A673 (cell line): ENCODE data around the gene FOXC2. TPM values are rescaled to one million over a fixed set of nuclear protein-coding genes. Genes with fewer than 3 reads are reported as not detected.

Experiments
- BruUV-seq: library from RNA; stranded (reverse); fragments of 400-500 nt; replicated peaks from 2 replicates; lab custom pipeline; 2021; lab: Mats Ljungman, UMichigan
- CTCF ChIA-PET: fragments of 300-600 bp; sonication (Branson Sonifier 250); formaldehyde crosslinking; loops from one replicate; lab custom pipeline; 2022; ENCODE audit warnings: antibody characterized with exemption; lab: Charles Lee
- POLR2A ChIA-PET: fragments of 300-600 bp; sonication (Branson Sonifier 250); formaldehyde crosslinking; loops from one replicate; lab custom pipeline; 2022; ENCODE audit warnings: antibody characterized with exemption; ENCODE audit not compliant: low non-redundant PET; lab: Charles Lee
- DNase-seq: peaks from one replicate; pipeline ENCODE4 v3.0.0-alpha.2; 2015; ENCODE audit warnings: low spot score
- H3K27ac ChIP-seq: fragments of 200-600 bp; sonication (generic); 2 replicates; pipeline ENCODE4 v1.5.1; 2016; ENCODE audit warnings: mixed run types, low read depth, mild to moderate bottlenecking, mixed read lengths, antibody characterized with exemption, low read length; ENCODE audit not compliant: poor library complexity, severe bottlenecking
- H3K27me3 ChIP-seq: fragments of 200-600 bp; sonication (generic); replicated peaks from 2 replicates; pipeline ENCODE4 v1.6.1; 2017; ENCODE audit warnings: mixed run types, low read depth, mild to moderate bottlenecking, mixed read lengths, antibody characterized with exemption, low read length; ENCODE audit not compliant: insufficient read depth, poor library complexity
- H3K36me3 ChIP-seq: fragments of 200-600 bp; sonication (generic); 2 replicates; pipeline ENCODE4 v1.6.1; 2016; ENCODE audit warnings: mixed run types, mild to moderate bottlenecking, mixed read lengths, antibody characterized with exemption, low read length; ENCODE audit not compliant: insufficient read depth, poor library complexity, severe bottlenecking
- H3K4me1 ChIP-seq: fragments of 200-600 bp; sonication (generic); 2 replicates; pipeline ENCODE4 v1.6.1; 2017; ENCODE audit warnings: mixed run types, mild to moderate bottlenecking, mixed read lengths, antibody characterized with exemption, low read length; ENCODE audit not compliant: insufficient read depth, poor library complexity, severe bottlenecking
- H3K4me3 ChIP-seq: fragments of 200-600 bp; sonication (generic); 2 replicates; pipeline ENCODE4 v1.5.1; 2016; ENCODE audit warnings: low read depth, mixed run types, mild to moderate bottlenecking, mixed read lengths, low read length; ENCODE audit not compliant: poor library complexity, severe bottlenecking
- H3K9me3 ChIP-seq: fragments of 200-600 bp; sonication (generic); 2 replicates; pipeline ENCODE4 v1.6.1; 2016; ENCODE audit warnings: mixed run types, low read depth, mild to moderate bottlenecking, mixed read lengths, antibody characterized with exemption, low read length; ENCODE audit not compliant: poor library complexity, severe bottlenecking
- EZH2 ChIP-seq: fragments of 200-600 bp; sonication (generic); IDR thresholded peaks from 2 replicates; pipeline ENCODE4 v1.6.1; 2017; ENCODE audit warnings: borderline replicate concordance, low read depth, mild to moderate bottlenecking, mixed read lengths, antibody characterized with exemption, low read length; ENCODE audit not compliant: poor library complexity, severe bottlenecking
- intact Hi-C: fragments of 100-400 bp; cut with micrococcal nuclease; formaldehyde crosslinking; loops from one replicate; pipeline ENCODE4 v1.10.0; 2022; ENCODE audit not compliant: unreplicated experiment
- total RNA-seq: library from RNA; stranded (reverse); gene quantifications from 2 replicates; pipeline ENCODE4 v1.2.3, GENCODE V29; 2021
- TF ChIP-seq, protein P1 (sequence below): fragments of 300-800, 200-600 bp; sonication (generic); conservative IDR thresholded peaks from 2 replicates; pipeline ENCODE4 v1.5.1; 2017; ENCODE audit warnings: low read depth, mild to moderate bottlenecking, antibody characterized with exemption, low read length, moderate library complexity, mixed read lengths

FOXC2 gene
- total RNA-seq, 1 experiment from 2014 or later: 0.34 TPM

DNA sequence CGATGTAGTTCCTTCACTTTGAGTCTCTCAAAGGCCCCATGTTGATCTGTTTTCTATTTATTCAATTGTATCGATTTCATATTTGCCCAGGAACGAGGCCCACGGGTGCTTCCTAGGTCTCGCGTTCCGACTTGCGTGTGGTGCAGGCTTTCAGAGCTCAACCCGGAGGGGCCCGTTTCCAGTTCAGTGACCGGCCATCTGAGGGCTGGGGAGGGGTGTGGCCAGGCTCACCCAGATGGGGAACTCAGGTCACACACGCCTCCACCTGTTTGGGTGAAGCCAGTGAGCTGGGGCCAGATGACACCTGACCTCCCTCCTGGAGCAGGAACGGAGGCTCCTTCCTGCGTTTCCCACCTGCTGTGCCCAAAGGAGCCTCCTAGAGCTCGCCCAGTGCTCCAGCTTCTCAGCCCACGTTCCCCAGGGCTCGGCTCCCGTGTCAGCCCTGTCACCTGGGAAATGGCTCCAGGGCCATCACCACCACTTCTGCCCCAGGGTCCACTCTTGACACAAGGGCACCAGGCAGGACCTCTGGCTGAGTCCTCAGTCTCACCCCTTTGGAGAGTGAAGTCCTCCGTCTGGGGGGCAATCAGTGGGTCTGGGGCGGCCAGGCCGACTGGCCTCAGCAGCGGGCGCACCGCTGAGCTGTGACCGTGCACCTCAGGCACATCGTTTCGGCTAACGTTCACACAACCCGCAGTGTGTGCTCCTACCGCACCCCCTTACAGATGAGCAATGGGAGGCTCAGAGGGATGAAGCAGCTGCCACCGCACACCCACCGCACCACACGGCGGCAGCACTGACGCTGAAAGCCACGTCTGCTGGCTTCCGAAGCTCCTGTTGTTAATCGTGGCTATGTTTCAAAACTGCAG, 38.3 kb upstream of the FOXC2 start:
- Histone ChIP-seq H3K27me3 (peaks cover 35% of the 10 kb centered on the region), H3K9me3 (no peaks in the 10 kb centered on the region), H3K27ac (no peak overlapping the region), H3K4me1 (no peaks in the 10 kb centered on the region), H3K4me3 (no peak overlapping the region), H3K36me3 (no peaks in the 10 kb centered on the region)
- intact Hi-C loops: no loop called here
- ChIA-PET POLR2A (no interaction called here), CTCF (no interaction called here)
- BruUV-seq: no TSS peak
- TF ChIP-seq EZH2: no peak
- TF ChIP-seq, protein P1, sequence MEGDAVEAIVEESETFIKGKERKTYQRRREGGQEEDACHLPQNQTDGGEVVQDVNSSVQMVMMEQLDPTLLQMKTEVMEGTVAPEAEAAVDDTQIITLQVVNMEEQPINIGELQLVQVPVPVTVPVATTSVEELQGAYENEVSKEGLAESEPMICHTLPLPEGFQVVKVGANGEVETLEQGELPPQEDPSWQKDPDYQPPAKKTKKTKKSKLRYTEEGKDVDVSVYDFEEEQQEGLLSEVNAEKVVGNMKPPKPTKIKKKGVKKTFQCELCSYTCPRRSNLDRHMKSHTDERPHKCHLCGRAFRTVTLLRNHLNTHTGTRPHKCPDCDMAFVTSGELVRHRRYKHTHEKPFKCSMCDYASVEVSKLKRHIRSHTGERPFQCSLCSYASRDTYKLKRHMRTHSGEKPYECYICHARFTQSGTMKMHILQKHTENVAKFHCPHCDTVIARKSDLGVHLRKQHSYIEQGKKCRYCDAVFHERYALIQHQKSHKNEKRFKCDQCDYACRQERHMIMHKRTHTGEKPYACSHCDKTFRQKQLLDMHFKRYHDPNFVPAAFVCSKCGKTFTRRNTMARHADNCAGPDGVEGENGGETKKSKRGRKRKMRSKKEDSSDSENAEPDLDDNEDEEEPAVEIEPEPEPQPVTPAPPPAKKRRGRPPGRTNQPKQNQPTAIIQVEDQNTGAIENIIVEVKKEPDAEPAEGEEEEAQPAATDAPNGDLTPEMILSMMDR: no peak
- DNase-seq: no peak

DNA sequence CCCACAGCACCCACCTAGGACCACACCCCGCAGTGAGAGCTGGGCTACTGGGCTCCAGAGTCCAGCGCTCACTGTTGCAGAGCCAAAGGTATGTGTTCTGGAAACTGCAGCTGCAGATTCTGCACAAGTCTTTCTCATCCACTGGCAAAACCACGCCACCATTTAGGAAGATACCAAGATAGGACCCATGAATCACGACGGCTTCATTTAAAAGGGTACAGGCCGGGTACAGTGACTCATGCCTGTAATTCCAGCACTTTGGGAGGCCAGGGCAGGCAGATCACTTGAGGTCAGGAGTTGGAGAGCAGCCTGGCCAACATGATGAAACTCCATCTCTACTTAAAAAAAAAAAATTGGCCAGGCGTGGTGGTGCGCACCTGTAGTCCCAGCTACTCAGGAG, 37.5 kb upstream of the FOXC2 start:
- POLR2A ChIA-PET: no interaction called here
- no peak for DNase-seq
- CTCF ChIA-PET: no interaction called here

DNA sequence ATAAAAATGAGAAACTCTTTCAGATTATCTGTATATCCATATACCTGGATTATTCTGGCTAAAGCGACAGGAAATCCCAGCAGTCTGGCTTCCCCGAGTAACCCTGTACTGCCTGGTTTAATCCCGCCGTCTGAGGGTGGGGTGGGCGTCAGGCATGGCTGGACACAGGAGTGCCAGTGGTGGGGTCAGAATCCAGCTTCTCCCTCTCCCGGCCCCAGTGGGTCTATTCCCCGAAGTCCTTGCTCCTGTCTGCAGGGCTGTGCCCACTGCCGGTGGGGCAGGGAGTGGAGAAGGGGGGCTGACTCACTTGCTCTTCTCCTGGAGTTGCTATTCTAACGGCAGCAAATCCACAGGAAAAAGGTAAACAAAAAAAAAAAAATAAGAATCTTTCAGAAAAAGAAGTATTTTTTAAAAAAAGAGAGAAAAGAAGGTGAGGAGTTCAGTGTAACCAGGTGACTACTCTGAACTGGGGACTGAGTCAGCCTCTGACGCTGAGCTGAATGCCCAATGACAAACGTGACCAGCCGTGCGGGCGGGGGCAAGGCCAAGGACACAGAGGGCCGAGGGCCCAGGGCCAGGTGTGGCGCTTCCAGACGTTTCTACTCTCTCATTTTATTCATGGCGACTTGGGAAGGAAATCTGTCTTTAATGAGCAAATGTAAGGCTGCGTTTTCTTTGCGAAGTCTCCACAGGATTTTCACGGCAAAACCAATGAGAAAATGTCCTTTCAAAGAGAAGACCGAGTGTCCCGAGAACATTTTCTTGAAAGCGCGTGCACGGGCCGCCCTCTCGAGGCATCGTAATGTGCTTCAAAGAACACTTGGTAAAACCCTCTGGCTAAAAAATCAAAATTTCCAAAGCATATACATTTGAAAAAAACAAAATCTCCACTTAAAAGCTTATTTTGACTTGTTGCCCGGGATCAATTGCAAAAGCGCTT, 36.1 kb upstream of the FOXC2 start:
- H3K27ac ChIP-seq: no peak overlapping the region
- H3K4me3 ChIP-seq: no peak overlapping the region
- ChIA-PET POLR2A (no interaction called here), CTCF (no interaction called here)
- no peaks in the 10 kb centered on the region for H3K36me3 ChIP-seq
- BruUV-seq: no TSS peak
- no peaks in the 10 kb centered on the region for H3K4me1 ChIP-seq
- TF ChIP-seq, protein P1: no peak
- TF ChIP-seq EZH2: no peak
- intact Hi-C loops: no loop called here
- DNase-seq: no peak
- no peaks in the 10 kb centered on the region for H3K9me3 ChIP-seq
- peaks cover 13% of the 10 kb centered on the region for H3K27me3 ChIP-seq

More for the DNA sequence above, 37.5 kb upstream of the FOXC2 start:
- no peak overlapping the region for H3K4me3 ChIP-seq
- no peak overlapping the region for H3K27ac ChIP-seq
- TF ChIP-seq, protein P1: no peak
- no peak for TF ChIP-seq EZH2
- peaks cover 27% of the 10 kb centered on the region for H3K27me3 ChIP-seq
- intact Hi-C loops: no loop called here
- H3K4me1 ChIP-seq: no peaks in the 10 kb centered on the region
- H3K9me3 ChIP-seq: no peaks in the 10 kb centered on the region
- H3K36me3 ChIP-seq: no peaks in the 10 kb centered on the region
- BruUV-seq: no TSS peak
